Hindlimb muscle (tissue), 1 donor: ENCODE data around the gene TMEM35A. TPM values are rescaled to one million over a fixed set of nuclear protein-coding genes. Genes with fewer than 3 reads are reported as not detected.

Experiments used
- polyA plus RNA-seq: library from polyadenylated mRNA; unstranded; fragments of 120-200 nt; gene quantifications from one replicate; pipeline ENCODE4 v1.2.1, GENCODE V29; 2013; ENCODE audit not compliant: insufficient read length

The TMEM35A gene
- polyA plus RNA-seq, 1 donor = 1.5 TPM

Other genes with a start within 250 kb of the TMEM35A start
- gene NOX1, start 204.5 kb upstream of the TMEM35A start, polyA plus RNA-seq = 0.25 TPM
- gene XKRX, start 150.0 kb upstream of the TMEM35A start, polyA plus RNA-seq = not detected
- not detected for gene ARL13A, start 109.2 kb upstream of the TMEM35A start, polyA plus RNA-seq
- gene TRMT2B, start 26.8 kb upstream of the TMEM35A start, polyA plus RNA-seq = 8.3 TPM
- 4.8 TPM for gene CENPI, start 19.3 kb downstream of the TMEM35A start, polyA plus RNA-seq
- 2.1 TPM for gene DRP2, start 140.9 kb downstream of the TMEM35A start, polyA plus RNA-seq
- 0.15 TPM for gene TAF7L, start 212.5 kb downstream of the TMEM35A start, polyA plus RNA-seq